Stimulated activated CD8-positive, alpha-beta memory T cell treated with anti-CD3 and anti-CD28 coated beads, Interleukin-4, amount 100 ng/mL, for 1 hour (primary cell): Measurements from ENCODE around the gene TCEANC.
"Not testable (repeated sequence)": the region's sequence is repeated elsewhere in the genome, so short reads cannot be mapped to it uniquely, and the experiment has no call there.

Experiments
- DNase-seq, 2 donors: peaks; one replicate each; pipeline ENCODE4 v3.0.0-alpha.2; 2020; ENCODE audit warnings: low read depth in 2 of 2, low spot score in 1 of 2

Gene TCEANC

DNA sequence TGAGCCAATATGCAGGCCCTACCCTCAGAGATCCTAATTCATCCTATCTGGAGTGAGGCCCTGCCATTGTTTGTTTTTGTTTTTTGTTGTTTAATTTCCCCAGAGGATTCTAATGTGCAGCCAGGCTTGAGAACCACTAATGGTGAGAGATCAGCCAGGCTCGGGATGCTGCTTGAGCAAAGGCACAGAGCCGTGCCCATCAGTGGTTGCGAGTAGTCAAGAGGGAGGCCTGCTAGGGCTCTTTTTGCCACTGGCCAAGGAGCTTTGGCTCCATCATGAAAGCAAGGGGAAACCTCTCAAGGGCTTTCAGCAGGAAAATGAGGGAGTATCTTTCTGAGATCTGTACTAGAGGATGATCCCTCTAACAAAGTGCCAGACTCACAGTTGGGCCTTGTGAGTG, 2.7 kb downstream of the TCEANC start:
- no peak for DNase-seq

DNA sequence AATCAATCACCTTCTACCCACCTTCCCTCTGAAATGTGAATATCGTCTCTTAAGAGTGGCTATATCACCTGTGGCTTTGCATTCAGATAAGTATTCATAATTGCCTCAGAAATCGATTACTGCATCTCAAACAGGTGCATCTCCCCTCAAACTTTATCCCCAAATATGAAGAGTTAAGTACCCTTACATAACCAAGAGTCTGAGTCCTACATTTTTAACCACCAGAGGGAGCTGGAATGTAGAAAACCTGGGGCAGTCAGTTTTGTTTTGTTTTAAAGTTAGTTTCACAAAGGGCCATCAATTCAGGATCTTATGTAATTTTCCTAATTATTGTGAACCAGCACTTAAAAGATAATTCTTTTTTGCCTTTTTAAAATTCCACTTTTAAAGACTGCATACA, 5.7 kb downstream of the TCEANC start:
- DNase-seq: no peak

DNA sequence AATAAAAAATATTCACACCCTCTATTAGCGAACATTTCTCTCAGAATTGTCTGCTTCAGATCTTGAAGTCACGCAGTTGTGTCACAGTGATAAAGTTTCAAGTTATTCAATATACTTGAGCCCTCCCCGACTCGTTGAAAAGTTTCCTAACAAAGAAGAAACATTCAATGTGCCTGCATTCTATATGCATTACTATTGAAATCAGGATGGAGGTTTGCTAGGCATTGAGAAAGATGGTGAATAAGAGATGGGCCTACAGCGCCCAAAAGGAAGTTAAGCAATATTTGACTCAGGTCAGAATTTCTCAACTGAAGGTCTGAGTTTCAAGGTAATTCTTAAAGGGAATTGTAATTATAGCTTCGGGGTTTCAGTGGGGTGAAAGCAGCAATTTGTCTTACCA, 6.1 kb downstream of the TCEANC start:
- no peak for DNase-seq

DNA sequence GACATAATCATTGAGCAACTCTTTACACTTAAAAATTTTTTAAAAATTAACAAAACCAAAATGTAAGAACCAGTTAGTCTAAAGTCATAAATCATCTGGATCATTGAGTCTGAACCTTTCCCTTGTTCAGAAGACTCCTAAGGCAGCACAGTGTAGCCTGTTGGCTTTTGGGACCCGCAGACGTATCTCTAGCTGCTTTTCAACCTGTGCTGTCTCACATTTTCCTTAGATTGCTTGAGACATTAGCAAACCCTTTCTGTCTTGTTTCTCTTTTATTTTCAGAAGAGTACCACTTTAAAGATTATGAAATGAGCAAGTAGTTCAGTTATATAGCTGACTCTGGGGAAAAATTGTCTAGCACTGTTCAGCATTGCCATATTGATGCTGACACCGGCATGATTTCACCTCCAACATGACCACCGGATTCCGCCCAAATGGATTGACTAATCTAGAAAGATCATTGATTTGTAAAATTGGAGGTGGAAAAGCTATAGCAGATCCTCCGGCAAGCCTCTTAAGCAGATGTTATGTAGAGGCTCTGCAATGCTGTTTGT, 8.9 kb downstream of the TCEANC start:
- DNase-seq: no peak

DNA sequence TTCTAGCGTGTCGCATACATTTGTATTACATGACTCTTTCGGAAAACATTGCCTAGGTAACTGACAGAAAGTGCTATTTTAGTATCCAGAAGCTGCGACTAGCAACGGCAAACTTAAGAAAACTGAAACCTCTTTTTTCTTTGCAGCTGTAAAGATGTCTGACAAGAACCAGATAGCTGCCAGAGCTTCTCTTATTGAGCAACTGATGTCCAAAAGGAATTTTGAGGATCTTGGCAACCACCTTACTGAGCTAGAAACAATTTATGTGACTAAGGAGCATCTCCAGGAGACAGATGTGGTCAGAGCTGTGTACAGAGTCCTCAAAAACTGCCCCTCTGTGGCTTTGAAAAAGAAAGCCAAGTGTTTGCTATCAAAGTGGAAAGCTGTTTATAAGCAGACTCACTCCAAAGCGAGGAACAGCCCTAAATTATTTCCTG, 9.4 kb downstream of the TCEANC start:
- DNase-seq: no peak

DNA sequence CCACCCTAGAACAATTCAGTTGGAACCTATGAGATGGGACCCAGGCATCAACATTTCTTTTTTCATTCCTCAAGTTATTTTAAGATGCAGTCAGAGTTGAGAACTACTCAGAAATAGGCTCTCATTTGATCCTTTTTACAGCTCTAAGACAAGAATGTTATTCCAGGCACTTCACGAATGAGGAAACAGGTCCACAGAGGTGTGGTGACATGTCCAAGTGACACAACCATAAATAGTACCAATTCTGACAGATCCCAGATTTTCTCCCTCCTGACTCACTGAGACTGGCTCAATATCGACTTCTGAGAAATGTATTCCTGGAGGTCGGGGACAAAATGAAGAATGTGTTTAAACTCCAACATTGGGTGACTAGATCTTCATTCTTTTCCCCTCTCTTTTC, 11.1 kb downstream of the TCEANC start:
- no peak for DNase-seq

DNA sequence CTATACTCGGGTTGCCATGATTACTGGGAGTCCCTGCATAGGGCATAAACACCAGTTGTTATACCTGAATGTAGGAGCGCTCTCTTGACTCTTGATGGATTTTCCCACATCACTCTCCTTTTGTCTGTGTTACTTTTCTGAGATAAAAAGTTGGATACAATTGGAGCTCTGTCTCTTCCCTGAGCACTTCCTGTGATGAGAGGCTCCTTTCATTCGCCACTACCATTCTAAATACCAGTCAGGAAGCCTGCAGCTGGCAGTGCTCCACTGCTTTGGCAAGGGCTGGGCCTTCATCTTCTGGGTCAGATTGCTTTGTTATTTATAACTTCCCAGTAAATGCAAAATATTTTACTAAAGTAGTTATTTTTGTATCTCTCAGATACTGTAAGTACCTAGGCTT, 13.9 kb downstream of the TCEANC start:
- no peak for DNase-seq

DNA sequence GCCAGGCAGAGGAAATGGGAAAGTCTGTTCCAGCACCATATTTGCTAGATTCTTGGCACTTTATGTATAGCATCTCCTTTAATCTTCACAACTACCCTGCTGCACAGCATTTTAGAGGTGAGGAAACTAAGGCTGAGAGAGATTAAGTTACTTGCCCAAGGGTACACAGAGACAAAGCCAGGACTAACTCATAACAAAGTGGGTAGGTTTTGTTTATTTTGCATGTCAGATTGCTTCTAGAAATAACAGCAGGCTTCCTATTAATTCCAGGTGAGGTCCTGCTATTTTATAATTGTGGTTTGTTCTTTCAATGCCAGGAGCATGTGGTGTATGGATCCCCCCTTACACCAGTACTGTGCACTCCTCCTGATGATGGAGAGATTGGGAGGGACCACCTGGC, 15.0 kb downstream of the TCEANC start:
- DNase-seq: no peak

DNA sequence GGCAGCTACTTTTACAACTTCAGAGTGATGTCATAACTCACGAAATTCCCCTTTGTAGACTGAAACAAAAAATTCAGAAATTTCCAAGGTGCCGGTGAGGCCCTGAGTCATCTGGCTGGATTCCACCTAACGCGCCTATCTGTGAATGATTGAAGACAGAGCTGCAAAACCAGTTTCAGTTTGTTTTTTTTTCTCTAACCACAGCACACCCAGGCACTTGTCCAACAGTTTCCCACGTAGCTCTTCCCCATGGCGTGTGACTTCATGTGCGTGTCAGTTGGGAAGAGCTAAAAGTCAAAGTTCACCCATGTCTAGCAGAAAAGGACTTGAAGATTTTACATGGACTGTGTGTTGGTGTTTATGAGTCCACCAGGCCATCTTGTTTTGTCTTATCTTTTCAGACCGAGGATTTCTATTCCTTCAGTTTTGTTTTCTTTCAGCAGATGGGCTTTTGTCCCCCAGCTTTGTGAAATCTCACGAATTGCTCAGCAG, 16.4 kb downstream of the TCEANC start:
- no peak for DNase-seq

DNA sequence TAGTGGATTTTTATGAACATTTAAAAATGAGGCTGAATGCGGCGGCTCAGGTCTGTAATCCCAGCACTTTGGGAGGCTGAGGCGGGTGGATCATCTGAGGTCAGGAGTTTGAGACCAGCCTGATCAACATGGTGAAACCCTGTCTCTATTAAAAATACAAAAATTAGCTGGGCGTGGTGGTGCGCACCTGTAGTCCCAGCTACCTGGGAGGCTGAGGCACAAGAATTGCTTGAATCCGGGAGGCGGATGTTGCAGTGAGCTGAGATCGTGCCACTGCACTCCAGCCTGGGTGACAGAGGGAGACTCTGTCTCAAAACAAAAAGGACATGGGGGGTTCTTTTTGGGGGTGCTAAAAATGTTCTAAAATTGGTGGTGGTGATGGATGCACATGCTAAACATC, 16.8 kb downstream of the TCEANC start:
- DNase-seq: not testable (repeated sequence)

DNA sequence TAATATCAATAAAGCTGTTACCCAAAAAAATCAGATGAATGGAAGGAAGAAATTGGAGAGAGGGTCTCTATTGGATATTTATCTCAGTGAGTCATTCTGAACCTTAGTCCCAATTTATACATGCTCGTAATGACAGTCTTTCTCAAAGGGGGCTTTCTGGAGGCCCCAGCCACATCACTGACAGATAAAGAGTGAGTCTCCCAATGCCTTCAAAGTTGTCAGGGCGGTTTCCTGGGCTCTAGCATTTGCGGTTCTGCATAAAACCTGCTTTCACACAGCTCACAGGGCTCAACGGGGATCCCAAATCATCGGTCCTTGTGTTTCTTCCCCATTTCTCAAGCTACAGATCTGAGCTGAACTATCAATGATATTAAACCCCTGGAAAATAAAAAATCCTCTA, 17.3 kb downstream of the TCEANC start:
- no peak for DNase-seq

DNA sequence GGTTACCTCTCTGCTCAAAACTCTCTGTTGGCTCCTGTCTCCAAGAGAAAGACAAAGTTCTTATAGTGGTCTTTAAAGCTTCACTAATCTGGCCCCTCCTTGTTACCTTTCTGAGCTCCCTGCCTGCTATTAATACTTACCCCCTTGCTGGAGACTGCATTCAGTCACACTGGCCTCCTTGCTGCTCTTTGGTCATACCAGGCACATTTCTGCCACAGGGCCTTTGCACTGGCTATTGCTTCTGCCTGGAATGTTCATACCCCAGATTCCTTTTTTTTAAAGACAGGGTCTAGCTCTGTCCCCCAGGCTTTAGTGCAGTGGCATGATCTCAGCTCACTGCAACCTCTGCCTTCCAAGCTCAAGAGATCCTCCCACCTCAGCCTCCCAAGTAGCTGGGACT, 20.1 kb downstream of the TCEANC start:
- DNase-seq: no peak

DNA sequence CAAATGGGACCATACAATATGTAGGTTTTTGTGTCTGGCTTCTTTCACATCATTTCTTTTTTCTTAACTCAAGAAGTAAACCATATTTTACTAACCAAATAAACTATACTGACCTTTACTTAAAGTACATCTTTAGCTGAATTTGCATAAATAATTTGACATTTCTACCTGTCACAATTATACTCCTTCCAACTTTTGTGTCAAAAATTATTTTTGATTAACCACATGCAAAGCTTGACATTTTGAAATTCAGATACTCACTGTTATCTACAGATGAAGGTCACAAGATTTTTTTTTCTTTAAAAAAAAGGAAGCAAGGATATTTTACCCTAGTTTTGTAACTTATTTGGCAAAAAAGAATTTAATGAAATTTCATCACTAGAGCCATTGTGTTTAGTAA, 23.9 kb downstream of the TCEANC start:
- DNase-seq: no peak

DNA sequence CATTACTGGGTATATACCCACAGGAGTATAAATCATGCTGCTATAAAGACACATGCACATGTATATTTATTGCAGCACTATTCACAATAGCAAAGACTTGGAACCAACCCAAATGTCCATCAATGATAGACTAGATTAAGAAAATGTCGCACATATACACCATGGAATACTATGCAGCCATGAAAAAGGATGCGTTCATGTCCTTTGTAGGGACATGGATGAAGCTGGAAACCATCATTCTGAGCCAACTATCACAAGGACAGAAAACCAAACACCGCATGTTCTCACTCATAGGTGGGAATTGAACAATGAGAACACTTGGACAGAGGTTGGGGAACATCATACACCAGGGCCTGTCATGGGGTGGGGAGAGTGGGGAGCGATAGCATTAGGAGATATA, 26.8 kb downstream of the TCEANC start:
- DNase-seq: not testable (repeated sequence)

DNA sequence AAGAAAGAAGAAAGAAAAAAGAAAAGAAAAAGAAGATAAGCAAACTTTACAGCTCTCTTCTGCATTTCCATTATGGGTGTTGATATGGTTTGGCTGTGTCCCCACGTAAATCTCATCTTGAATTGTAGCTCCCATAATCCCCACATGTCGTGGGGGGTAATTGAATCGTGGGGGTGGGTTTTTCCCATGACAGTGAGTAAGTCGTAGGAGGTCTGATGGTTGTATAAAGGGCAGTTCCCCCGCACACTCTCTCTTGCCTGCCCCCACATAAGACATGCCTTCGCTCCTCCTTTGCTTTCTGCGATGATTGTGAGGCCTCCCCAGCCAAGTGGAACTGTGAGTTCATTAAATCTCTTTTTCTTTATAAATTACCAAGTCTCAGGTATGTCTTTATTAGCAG, 28.7 kb downstream of the TCEANC start:
- DNase-seq: no peak

DNA sequence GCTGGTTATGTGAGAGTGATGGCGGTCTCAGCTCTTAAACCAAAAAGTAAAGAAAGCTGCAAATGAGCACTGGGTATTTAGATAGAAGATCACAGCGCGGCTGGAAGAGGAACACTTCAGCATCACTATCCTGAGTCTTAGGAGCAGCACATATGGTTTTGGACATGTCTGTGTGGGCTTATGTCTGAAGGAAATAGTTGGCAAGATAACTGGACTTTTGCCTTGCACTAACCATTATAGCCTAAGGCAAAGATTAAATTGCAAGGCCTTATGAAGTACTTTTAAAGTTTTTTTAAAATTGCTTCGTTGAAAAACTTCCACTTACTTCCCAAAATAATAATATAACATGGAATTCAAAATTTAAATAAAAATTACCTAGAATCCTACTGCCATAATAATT, 31.4 kb downstream of the TCEANC start:
- DNase-seq: no peak

DNA sequence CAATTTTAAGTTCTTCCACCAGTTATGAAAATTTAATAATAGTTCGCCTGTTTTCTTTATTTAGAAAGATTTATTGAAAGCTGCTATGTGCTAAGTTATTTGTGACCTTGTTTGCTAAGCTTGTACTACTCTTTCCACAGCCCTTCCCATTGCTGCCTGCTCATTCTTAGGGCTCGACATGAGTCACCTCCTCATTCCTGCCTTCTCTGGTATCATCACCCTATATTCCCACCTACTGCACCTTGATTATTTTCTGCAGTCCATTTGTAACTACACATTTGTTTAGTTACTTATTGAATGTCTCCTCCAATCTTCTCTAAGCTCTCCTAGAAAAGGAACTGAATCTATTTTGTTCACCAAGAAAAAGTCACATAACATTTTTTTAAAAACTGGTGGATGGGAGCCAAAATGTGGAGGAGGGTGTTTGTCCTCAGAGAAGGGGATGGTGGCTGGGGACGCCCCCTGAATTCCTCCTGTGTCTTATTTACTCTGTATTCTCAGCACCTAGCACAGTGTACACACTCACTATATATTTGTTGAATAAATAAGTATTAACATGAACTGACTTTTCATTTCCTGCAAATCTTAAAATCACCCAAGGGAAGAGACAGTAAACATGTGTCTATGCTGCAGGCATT, 32.3 kb downstream of the TCEANC start:
- no peak for DNase-seq

DNA sequence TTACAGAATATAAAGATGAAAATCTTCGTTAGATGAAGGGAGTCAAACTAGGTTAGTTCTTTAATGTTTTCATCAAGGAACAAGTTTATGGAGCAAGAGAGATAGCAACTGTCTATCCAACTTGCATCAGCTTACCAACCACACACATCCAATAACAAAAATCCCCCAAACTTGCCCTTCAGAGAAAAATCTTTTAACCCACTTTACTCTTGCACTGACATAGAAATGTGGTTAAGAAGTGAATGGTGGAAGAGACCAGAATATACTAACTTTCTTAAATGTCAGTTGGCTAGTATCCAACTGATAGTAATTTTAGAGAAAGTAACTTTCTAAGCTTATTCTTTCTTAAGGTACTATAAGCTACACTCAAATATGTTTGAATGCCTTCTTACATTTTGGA, 34.3 kb downstream of the TCEANC start:
- DNase-seq: no peak

DNA sequence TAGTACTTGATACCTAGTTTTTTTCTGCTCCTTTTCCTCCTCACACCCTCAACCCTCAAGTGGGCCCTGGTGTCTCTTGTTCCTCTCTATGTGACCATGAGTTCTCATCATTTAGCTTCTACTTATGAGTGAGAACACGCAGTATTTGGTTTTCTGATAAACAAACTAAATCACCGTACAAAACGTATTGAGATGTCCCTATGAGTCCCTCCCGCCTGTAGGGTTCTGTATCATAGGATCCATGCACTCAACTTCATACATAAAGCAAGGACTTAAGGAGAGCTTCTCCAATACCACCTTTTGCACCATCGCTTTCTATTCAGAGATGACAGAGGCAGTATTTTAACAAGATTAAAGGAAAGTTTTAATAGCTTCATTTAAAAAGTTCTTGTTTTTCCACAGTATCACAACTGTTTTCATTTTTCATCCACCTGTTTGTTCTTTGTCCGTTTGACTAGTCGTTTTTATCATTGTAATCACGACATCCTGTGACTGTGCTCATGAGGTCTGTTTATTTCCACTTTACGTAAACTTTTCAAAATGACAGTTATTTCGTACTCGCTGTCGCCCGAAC, 35.5 kb downstream of the TCEANC start:
- no peak for DNase-seq

DNA sequence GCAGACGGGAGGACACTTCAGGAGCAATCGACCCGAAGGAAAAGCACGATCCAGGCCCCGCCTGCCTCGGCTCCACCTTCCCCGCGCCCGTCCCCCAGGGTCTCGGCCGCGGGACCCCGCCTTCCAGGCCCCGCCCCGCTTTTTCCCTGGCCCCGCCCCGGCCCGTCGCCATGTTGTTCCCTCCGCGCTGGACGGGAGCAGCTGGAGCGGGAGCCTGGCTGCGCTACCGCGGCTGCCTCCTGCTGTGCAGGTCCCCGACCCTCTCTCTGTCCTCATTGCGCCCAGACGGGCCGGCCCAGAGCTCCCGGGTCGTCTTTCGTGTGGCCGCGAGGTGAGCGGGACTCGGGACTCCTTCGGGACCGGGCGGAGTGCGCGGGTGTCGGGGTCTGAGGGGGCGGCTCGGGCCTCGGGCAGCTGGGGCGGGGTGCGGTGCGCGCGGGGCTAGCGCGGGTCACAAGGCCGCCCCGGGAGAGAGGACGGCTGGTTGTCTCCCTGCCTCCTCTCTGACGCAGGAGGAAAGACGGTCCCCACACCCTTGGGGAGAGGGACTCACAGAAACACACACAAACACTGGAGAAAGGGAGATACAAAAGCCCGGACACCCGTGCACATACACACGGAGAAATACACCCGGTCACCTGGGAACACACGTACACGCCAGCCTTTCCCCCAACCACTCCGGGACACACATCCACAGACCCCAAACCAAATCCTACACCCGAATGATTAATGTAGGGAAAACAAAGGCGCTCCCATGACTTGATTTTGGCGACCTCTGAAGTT, 36.2 kb downstream of the TCEANC start, which contains the start of gene RAB9A:
Gene RAB9A, plus strand, starts transcription at position 171 of the 783 bp plus-strand sequence. CDS start 19,619 bp downstream, outside the sequence.
- peak; percentile 46 to 68 for DNase-seq

DNA sequence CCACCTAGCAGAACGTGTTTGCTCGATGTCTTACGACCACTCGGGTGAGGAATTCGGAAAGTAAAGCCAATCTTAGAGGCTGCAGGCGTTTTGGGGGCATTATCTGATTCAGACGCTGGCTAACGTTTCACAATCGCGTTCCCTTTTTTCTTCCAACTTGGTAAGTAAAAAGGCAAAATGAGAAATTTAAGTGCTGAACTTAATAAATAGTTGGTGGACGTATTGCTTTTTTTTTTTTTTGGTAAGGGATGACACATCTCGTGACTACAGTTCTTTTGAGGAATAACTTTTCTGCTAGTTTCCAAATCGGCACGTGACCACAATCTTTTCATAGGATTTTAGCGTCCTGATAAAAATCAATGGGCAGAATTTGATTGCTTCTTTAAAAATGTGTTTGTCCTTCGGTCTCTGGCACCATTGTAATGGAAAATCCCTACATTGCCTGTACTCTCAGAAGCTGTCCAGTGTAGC, 36.8 kb downstream of the TCEANC start:
- no peak for DNase-seq

DNA sequence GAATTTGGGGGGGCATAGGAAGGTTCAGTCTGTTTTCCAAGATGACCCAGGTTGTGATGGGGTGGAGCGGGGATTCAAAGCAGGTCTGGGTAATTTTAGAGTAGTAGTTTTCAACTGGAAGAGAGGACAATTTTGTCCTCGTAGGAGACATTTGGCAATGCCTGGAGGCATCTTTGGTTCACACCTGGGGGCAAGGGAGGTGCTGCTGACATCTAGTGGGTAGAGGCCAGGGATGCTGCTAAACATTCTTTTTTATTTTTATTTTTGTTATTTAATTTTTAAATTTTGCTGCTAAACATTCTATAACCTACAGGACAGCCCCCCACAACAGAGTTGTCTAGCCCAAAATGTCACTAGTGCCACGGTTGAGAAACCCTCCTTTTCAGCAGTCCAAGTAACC, 37.9 kb downstream of the TCEANC start:
- DNase-seq: no peak
